SU-DHL-6 (cell line): Measurements from ENCODE around the gene EPHA3.

Source experiments
- H2AFZ ChIP-seq: fragments of 200-600 bp; sonication (generic); 2 replicates; pipeline ENCODE4 v1.6.1; 2014; ENCODE audit warnings: low read depth, mild to moderate bottlenecking, moderate library complexity, mixed read lengths, antibody characterized with exemption, low read length; ENCODE audit not compliant: severe bottlenecking
- H3F3A ChIP-seq: fragments of 200-600 bp; shearing (Covaris generic); 2 replicates; pipeline ENCODE4 v1.6.0; 2016; ENCODE audit warnings: antibody characterized with exemption, mild to moderate bottlenecking; ENCODE audit not compliant: insufficient read depth
- H3K27ac ChIP-seq: fragments of 200-600 bp; sonication (generic); 2 replicates; pipeline ENCODE4 v1.5.1; 2016; ENCODE audit warnings: low read depth, mild to moderate bottlenecking, low read length, moderate library complexity, mixed read lengths
- H3K27me3 ChIP-seq: fragments of 200-600 bp; sonication (generic), shearing (Covaris generic); 2 replicates; pipeline ENCODE4 v1.6.0; 2014; ENCODE audit warnings: mild to moderate bottlenecking, low read length
- H3K36me3 ChIP-seq: fragments of 200-600 bp; sonication (generic); 2 replicates; pipeline ENCODE4 v1.6.1; 2014; ENCODE audit warnings: mild to moderate bottlenecking, low read length, mixed read lengths
- H3K4me2 ChIP-seq: fragments of 300-600, 200-600 bp; shearing (Covaris generic), sonication (generic); 2 replicates; pipeline ENCODE4 v1.6.0; 2014; ENCODE audit warnings: low read length, low read depth, mild to moderate bottlenecking; ENCODE audit not compliant: poor library complexity, severe bottlenecking
- H3K4me3 ChIP-seq: fragments of 200-600 bp; sonication (generic); 2 replicates; pipeline ENCODE4 v1.5.1; 2014; ENCODE audit warnings: antibody characterized with exemption, low read length, mild to moderate bottlenecking, mixed read lengths; ENCODE audit not compliant: insufficient read depth, poor library complexity, severe bottlenecking
- H3K79me2 ChIP-seq: fragments of 200-600 bp; sonication (generic); 2 replicates; pipeline ENCODE4 v1.6.1; 2014; ENCODE audit warnings: mild to moderate bottlenecking, low read length, moderate library complexity; ENCODE audit not compliant: insufficient read depth
- H3K9ac ChIP-seq: fragments of 200-600 bp; sonication (generic); 2 replicates; pipeline ENCODE4 v1.7.0; 2014; ENCODE audit warnings: mild to moderate bottlenecking, low read length
- H3K9me2 ChIP-seq: fragments of 200-600 bp; sonication (generic); replicated peaks from 2 replicates; pipeline ENCODE4 v1.6.1; 2014; ENCODE audit warnings: low read length; ENCODE audit not compliant: insufficient read depth
- H3K9me3 ChIP-seq: fragments of 200-600 bp; sonication (generic); 2 replicates; pipeline ENCODE4 v1.6.1; 2014; ENCODE audit warnings: low read length, mixed read lengths; ENCODE audit not compliant: insufficient read depth
- H4K20me1 ChIP-seq: fragments of 200-600 bp; sonication (generic); 2 replicates; pipeline ENCODE4 v1.6.1; 2014; ENCODE audit warnings: low read depth, mild to moderate bottlenecking, antibody characterized with exemption, low read length, moderate library complexity, mixed read lengths
- CTCF ChIP-seq: fragments of 200-600 bp; sonication (generic); IDR thresholded peaks from one replicate; pipeline ENCODE4 v1.5.1; 2017; ENCODE audit warnings: antibody characterized with exemption, mild to moderate bottlenecking, low read length, moderate library complexity; ENCODE audit not compliant: insufficient read depth, poor library complexity, severe bottlenecking
- EZH2phosphoT487 ChIP-seq: fragments of 200-600 bp; sonication (generic), shearing (Covaris generic); conservative IDR thresholded peaks from 2 replicates; pipeline ENCODE4 v1.6.1; 2018; ENCODE audit warnings: mild to moderate bottlenecking, antibody characterized with exemption, low read length, moderate library complexity, mixed read lengths

The EPHA3 gene

GRCh38 chr3:89289574-89290190 lies 182.3 kb downstream of the EPHA3 start:
- H3K36me3 ChIP-seq: no peaks in the 10 kb centered on the region
- no peak overlapping the region for H3K4me2 ChIP-seq
- TF ChIP-seq EZH2phosphoT487 (no peak), CTCF (no peak)
- H3K9me2 ChIP-seq: no peaks in the 10 kb centered on the region
- peaks cover 5% of the 10 kb centered on the region; the same call in 1 of the 2 replicates for H3K9me3 ChIP-seq
- H3K9ac ChIP-seq: no peak overlapping the region
- H3K79me2 ChIP-seq: no peaks in the 10 kb centered on the region
- H2AFZ ChIP-seq: no peak overlapping the region
- no peak overlapping the region for H3K27ac ChIP-seq
- H3K4me3 ChIP-seq: no peak overlapping the region
- no peaks in the 10 kb centered on the region for H4K20me1 ChIP-seq
- no peaks in the 10 kb centered on the region for H3F3A ChIP-seq
- H3K27me3 ChIP-seq: no peaks in the 10 kb centered on the region

GRCh38 chr3:89297199-89297598 lies 189.8 kb downstream of the EPHA3 start:
- no peaks in the 10 kb centered on the region for H3K79me2 ChIP-seq
- H4K20me1 ChIP-seq: no peaks in the 10 kb centered on the region
- H3K4me3 ChIP-seq: no peak overlapping the region
- H3F3A ChIP-seq: no peaks in the 10 kb centered on the region
- H3K9me3 ChIP-seq: peaks cover 5% of the 10 kb centered on the region; the same call in 1 of the 2 replicates
- no peak overlapping the region for H2AFZ ChIP-seq
- H3K9ac ChIP-seq: no peak overlapping the region
- H3K27me3 ChIP-seq: no peaks in the 10 kb centered on the region
- no peak overlapping the region for H3K4me2 ChIP-seq
- no peaks in the 10 kb centered on the region for H3K36me3 ChIP-seq
- TF ChIP-seq CTCF (no peak), EZH2phosphoT487 (no peak)
- no peaks in the 10 kb centered on the region for H3K9me2 ChIP-seq
- H3K27ac ChIP-seq: no peak overlapping the region

GRCh38 chr3:89300526-89300925 lies 193.1 kb downstream of the EPHA3 start:
- H4K20me1 ChIP-seq: no peaks in the 10 kb centered on the region
- H3K36me3 ChIP-seq: no peaks in the 10 kb centered on the region
- H3K27me3 ChIP-seq: no peaks in the 10 kb centered on the region
- no peak for TF ChIP-seq EZH2phosphoT487
- TF ChIP-seq CTCF: no peak
- no peak overlapping the region for H3K4me3 ChIP-seq
- H2AFZ ChIP-seq: no peak overlapping the region
- no peaks in the 10 kb centered on the region for H3K9me2 ChIP-seq
- H3K79me2 ChIP-seq: no peaks in the 10 kb centered on the region
- H3K9ac ChIP-seq: no peak overlapping the region
- no peaks in the 10 kb centered on the region for H3K9me3 ChIP-seq
- no peak overlapping the region for H3K4me2 ChIP-seq
- H3K27ac ChIP-seq: no peak overlapping the region
- no peaks in the 10 kb centered on the region for H3F3A ChIP-seq

GRCh38 chr3:89300981-89301380 lies 193.6 kb downstream of the EPHA3 start:
- no peak overlapping the region for H3K27ac ChIP-seq
- no peak overlapping the region for H3K4me2 ChIP-seq
- H3K9me3 ChIP-seq: no peaks in the 10 kb centered on the region
- no peak overlapping the region for H3K9ac ChIP-seq
- H3F3A ChIP-seq: no peaks in the 10 kb centered on the region
- H3K36me3 ChIP-seq: no peaks in the 10 kb centered on the region
- no peak for TF ChIP-seq CTCF
- no peak for TF ChIP-seq EZH2phosphoT487
- no peaks in the 10 kb centered on the region for H3K79me2 ChIP-seq
- no peak overlapping the region for H2AFZ ChIP-seq
- no peaks in the 10 kb centered on the region for H4K20me1 ChIP-seq
- H3K4me3 ChIP-seq: no peak overlapping the region
- no peaks in the 10 kb centered on the region for H3K27me3 ChIP-seq
- H3K9me2 ChIP-seq: no peaks in the 10 kb centered on the region
